A673 (cell line): ENCODE results near the gene ARTN.

ENCODE experiments used
- CTCF ChIP-seq: fragments of 300-800, 200-600 bp; sonication (generic); conservative IDR thresholded peaks from 2 replicates; pipeline ENCODE4 v1.5.1; 2017; ENCODE audit warnings: low read depth, mild to moderate bottlenecking, antibody characterized with exemption, low read length, moderate library complexity, mixed read lengths
- EZH2 ChIP-seq: fragments of 200-600 bp; sonication (generic); IDR thresholded peaks from 2 replicates; pipeline ENCODE4 v1.6.1; 2017; ENCODE audit warnings: borderline replicate concordance, low read depth, mild to moderate bottlenecking, mixed read lengths, antibody characterized with exemption, low read length; ENCODE audit not compliant: poor library complexity, severe bottlenecking

- TF ChIP-seq CTCF (no peak), EZH2 (no peak)
Measured at GRCh38 chr1:43970911-43971310, 37.3 kb downstream of the ARTN start.
